B cell (primary cell): Measurements from ENCODE around the gene SNX24. TPM values are rescaled to one million over a fixed set of nuclear protein-coding genes. Genes with fewer than 3 reads are reported as not detected.
"Not testable (repeated sequence)": the region's sequence is repeated elsewhere in the genome, so short reads cannot be mapped to it uniquely, and the experiment has no call there.

Experiments used
- ATAC-seq: fragments of 200-7000 bp; cut with Tn5 transposase; one replicate; pipeline ENCODE4 v1.10.0; 2021; ENCODE audit warnings: low read depth, mild to moderate bottlenecking, moderate number of reproducible peaks, moderate library complexity
- CTCF ChIA-PET: fragments of 350-600 bp; sonication (Branson Sonifier 250); formaldehyde crosslinking; loops from one replicate; lab custom pipeline; 2021; ENCODE audit warnings: antibody characterized with exemption, inconsistent platforms; lab: Charles Lee
- POLR2A ChIA-PET: fragments of 350-600 bp; sonication (Branson Sonifier 250); formaldehyde crosslinking; loops from one replicate; lab custom pipeline; 2021; ENCODE audit warnings: antibody characterized with exemption; lab: Charles Lee
- DNase-seq: peaks from one replicate; pipeline ENCODE4 v3.0.0; 2013
- H2AFZ ChIP-seq: 2 replicates; pipeline ENCODE4 v1.6.1; 2012; ENCODE audit warnings: mild to moderate bottlenecking, low read depth, low read length; ENCODE audit not compliant: insufficient read depth, poor library complexity, severe bottlenecking
- H3K27ac ChIP-seq, 2 donors: 1 replicate in 1 of 2; 2 replicates in 1 of 2; pipeline ENCODE4 v1.5.1; 2012 to 2013; ENCODE audit warnings: low read length in 2 of 2, mild to moderate bottlenecking in 2 of 2, moderate library complexity in 1 of 2
- H3K27me3 ChIP-seq, 4 experiments: fragments of 200-600 bp in 1 of 4; sonication (generic) in 1 of 4; replicated peaks in 1 of 4; 1 replicate in 2 of 4; 2 replicates in 2 of 4; pipeline versions ENCODE4 v1.6.1 to v1.7.0; 2013 to 2016; ENCODE audit warnings: low read length in 3 of 4, mild to moderate bottlenecking in 2 of 4, mixed read lengths in 1 of 4, moderate library complexity in 1 of 4; ENCODE audit not compliant: insufficient read depth in 4 of 4, control insufficient read depth in 3 of 4; ENCODE audit errors: control extremely low read depth in 1 of 4
- H3K36me3 ChIP-seq, 2 experiments: replicated peaks in 1 of 2; 1 replicate in 1 of 2; 2 replicates in 1 of 2; pipeline versions ENCODE4 v1.6.1 to v1.7.1; 2013; ENCODE audit warnings: low read length in 1 of 2; ENCODE audit not compliant: insufficient read depth in 2 of 2, control insufficient read depth in 1 of 2; ENCODE audit errors: control extremely low read depth in 1 of 2, extremely low read depth in 1 of 2
- H3K4me1 ChIP-seq, 2 donors: fragments of 200-600 bp in 1 of 2; sonication (generic) in 1 of 2; 1 replicate in 1 of 2; 2 replicates in 1 of 2; pipeline versions ENCODE4 v1.5.1 to v1.6.1; 2013 to 2017; ENCODE audit warnings: low read length in 2 of 2; ENCODE audit not compliant: control insufficient read depth in 2 of 2, insufficient read depth in 2 of 2
- H3K4me2 ChIP-seq: replicated peaks from 2 replicates; pipeline ENCODE3; 2012; ENCODE audit warnings: mild to moderate bottlenecking, low read depth, low read length; ENCODE audit not compliant: poor library complexity, severe bottlenecking
- H3K4me3 ChIP-seq, 5 experiments: fragments of 200-600 bp in 1 of 5; sonication (generic) in 1 of 5; 1 replicate in 3 of 5; 2 replicates in 2 of 5; pipeline versions ENCODE4 v1.5.1 to v1.7.0; 2011 to 2016; ENCODE audit warnings: low read length in 4 of 5, mild to moderate bottlenecking in 4 of 5, low read depth in 2 of 5, control low read depth in 1 of 5, moderate library complexity in 1 of 5; ENCODE audit not compliant: insufficient read depth in 1 of 5; ENCODE audit errors: control extremely low read depth in 1 of 5, extremely low read depth in 1 of 5
- H3K79me2 ChIP-seq: fragments of 200-600 bp; sonication (generic); one replicate; pipeline ENCODE4 v1.6.0; 2016; ENCODE audit warnings: low read length; ENCODE audit not compliant: control insufficient read depth, insufficient read depth
- H3K9ac ChIP-seq: fragments of 200-600 bp; sonication (generic); 2 replicates; pipeline ENCODE4 v1.6.1; 2017; ENCODE audit warnings: mild to moderate bottlenecking, low read length, moderate library complexity
- H3K9me3 ChIP-seq, 3 donors: one replicate each; pipeline versions ENCODE4 v1.6.1 to v1.7.1; 2013; ENCODE audit warnings: low read length in 2 of 3; ENCODE audit not compliant: control insufficient read depth in 2 of 3, insufficient read depth in 1 of 3; ENCODE audit errors: control extremely low read depth in 1 of 3
- H4K20me1 ChIP-seq: 2 replicates; pipeline ENCODE4 v1.6.0; 2012; ENCODE audit warnings: mild to moderate bottlenecking, low read length; ENCODE audit not compliant: insufficient read depth, control insufficient read depth, poor library complexity, severe bottlenecking
- H3K27ac Mint-ChIP-seq: one replicate; pipeline ENCODE4 v1.8.0; 2021; ENCODE audit warnings: mixed read lengths
- H3K27me3 Mint-ChIP-seq: one replicate; pipeline ENCODE4 v1.8.0; 2021; ENCODE audit warnings: mixed read lengths
- H3K4me1 Mint-ChIP-seq: one replicate; pipeline ENCODE4 v1.8.0; 2021; ENCODE audit warnings: mixed read lengths
- H3K4me3 Mint-ChIP-seq: one replicate; pipeline ENCODE4 v1.8.0; 2021; ENCODE audit warnings: mixed read lengths
- H3K9me3 Mint-ChIP-seq: one replicate; pipeline ENCODE4 v1.8.0; 2022; ENCODE audit warnings: mixed read lengths; ENCODE audit not compliant: insufficient read depth
- CTCF ChIP-seq: fragments of 200-600 bp; IDR thresholded peaks from one replicate; pipeline ENCODE4 v1.8.0; 2022; ENCODE audit warnings: antibody characterized with exemption, mild to moderate bottlenecking
- EZH2 ChIP-seq: IDR thresholded peaks from 2 replicates; pipeline ENCODE4 v1.6.1; 2012; ENCODE audit warnings: borderline replicate concordance, low read depth, mild to moderate bottlenecking, moderate library complexity, low read length; ENCODE audit not compliant: insufficient read depth, poor library complexity, severe bottlenecking
- WGBS: methylation state at CpG from one replicate; pipeline ENCODE4 v1.1.5; 2013; ENCODE audit warnings: missing lambda C conversion rate; ENCODE audit not compliant: insufficient coverage; 5-methylcytosine and 5-hydroxymethylcytosine counted together
- intact Hi-C: fragments of 100-400 bp; cut with micrococcal nuclease; formaldehyde crosslinking; loops from one replicate; pipeline ENCODE4 v1.10.0; 2022
- polyA plus RNA-seq: library from polyadenylated mRNA; depleted of rRNA; stranded (reverse); fragments of >200 nt; gene quantifications from 2 replicates; pipeline ENCODE4 v1.2.3, GENCODE V29; 2012
- total RNA-seq, 2 donors: library from RNA; stranded (reverse); fragments of 120-200 nt in 1 of 2; gene quantifications; 1 replicate in 1 of 2; 2 replicates in 1 of 2; pipeline versions ENCODE4 v1.2.3 to v1.2.4, GENCODE V29; 2013 to 2022

The SNX24 gene
- total and polyA plus RNA-seq, 2 donors (not counting 1 experiment from before 2014, with no cell fraction given), result 1.1 to 9.3 TPM

GRCh38 chr5:122974251-122974650 is 128.8 kb downstream of the SNX24 start:
- ATAC-seq, DNase-seq, H3K27ac Mint-ChIP-seq, H3K36me3 ChIP-seq, H4K20me1 ChIP-seq, H3K9me3 ChIP-seq, H3K27ac ChIP-seq, H3K4me1 ChIP-seq, H3K27me3 ChIP-seq, H3K27me3 Mint-ChIP-seq, H3K4me3 Mint-ChIP-seq, H3K9me3 Mint-ChIP-seq, CTCF ChIA-PET, H2AFZ ChIP-seq, H3K4me1 Mint-ChIP-seq, H3K4me3 ChIP-seq, H3K9ac ChIP-seq, intact Hi-C loops, H3K79me2 ChIP-seq, H3K4me2 ChIP-seq, POLR2A ChIA-PET: not testable (repeated sequence)
- WGBS, result 100% methylated on average over 2 of the region's 3 CpGs

GRCh38 chr5:122977319-122977718 is 131.9 kb downstream of the SNX24 start:
- H3K4me1 ChIP-seq, result no peaks in the 10 kb centered on the region
- intact Hi-C loops, result no loop called here
- ChIA-PET POLR2A (no interaction called here), CTCF (no interaction called here)
- no peaks in the 10 kb centered on the region for H3K36me3 ChIP-seq
- no peak overlapping the region for H3K4me3 ChIP-seq
- no peak overlapping the region for H3K4me2 ChIP-seq
- H3K9ac ChIP-seq, result no peak overlapping the region
- Mint-ChIP-seq H3K27me3 (no peaks in the 10 kb centered on the region), H3K4me3 (no peak overlapping the region), H3K9me3 (no peaks in the 10 kb centered on the region), H3K27ac (no peak overlapping the region), H3K4me1 (no peaks in the 10 kb centered on the region)
- H2AFZ ChIP-seq, result no peak overlapping the region
- H3K27ac ChIP-seq, result no peak overlapping the region
- no peaks in the 10 kb centered on the region for H3K9me3 ChIP-seq
- ATAC-seq (no peak), DNase-seq (no peak)
- no peaks in the 10 kb centered on the region for H3K27me3 ChIP-seq
- no CpG with 5 or more reads among the region's 2 CpGs for WGBS
- H3K79me2 ChIP-seq, result no peaks in the 10 kb centered on the region
- TF ChIP-seq EZH2 (no peak), CTCF (no peak)
- H4K20me1 ChIP-seq, result no peaks in the 10 kb centered on the region
